Fibroblast of skin of left quadriceps (primary cell): Measurements from ENCODE around the gene DRC3.
"Not testable (repeated sequence)": the region's sequence is repeated elsewhere in the genome, so short reads cannot be mapped to it uniquely, and the experiment has no call there.

Experiments used
- DNase-seq, 2 experiments: peaks; one replicate each; pipeline ENCODE4 v3.0.0-alpha.2; 2013; ENCODE audit warnings: low read depth in 2 of 2

The DRC3 gene

GRCh38 chr17:17941015-17941414 lies 31.6 kb upstream of the DRC3 start:
- DNase-seq = no peak

DNA sequence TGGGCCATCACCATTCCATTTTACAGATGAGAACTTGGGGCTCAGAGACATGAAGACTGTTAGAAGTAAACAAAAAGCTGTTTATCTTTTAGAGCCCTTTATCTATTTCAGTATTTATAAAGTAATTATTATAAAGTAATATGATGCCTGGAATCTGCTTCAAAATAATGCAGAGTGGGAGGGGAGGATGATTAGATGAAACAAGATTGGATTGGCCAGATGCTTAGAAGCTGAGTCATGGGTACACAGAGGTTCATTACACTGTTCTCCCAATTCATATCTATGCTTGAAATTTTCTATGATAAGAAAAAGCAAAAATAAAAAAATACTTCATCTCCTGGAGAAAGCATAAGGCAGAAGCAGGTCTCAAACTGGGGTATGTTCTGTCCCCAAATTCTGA lies 29.8 kb upstream of the DRC3 start:
- DNase-seq = no peak

GRCh38 chr17:17943281-17943984 lies 29.2 kb upstream of the DRC3 start:
- no peak for DNase-seq

- no peak for DNase-seq
Observed at GRCh38 chr17:17944242-17944641, 28.4 kb upstream of the DRC3 start.

GRCh38 chr17:17944743-17945142 lies 27.9 kb upstream of the DRC3 start:
- no peak for DNase-seq

DNA sequence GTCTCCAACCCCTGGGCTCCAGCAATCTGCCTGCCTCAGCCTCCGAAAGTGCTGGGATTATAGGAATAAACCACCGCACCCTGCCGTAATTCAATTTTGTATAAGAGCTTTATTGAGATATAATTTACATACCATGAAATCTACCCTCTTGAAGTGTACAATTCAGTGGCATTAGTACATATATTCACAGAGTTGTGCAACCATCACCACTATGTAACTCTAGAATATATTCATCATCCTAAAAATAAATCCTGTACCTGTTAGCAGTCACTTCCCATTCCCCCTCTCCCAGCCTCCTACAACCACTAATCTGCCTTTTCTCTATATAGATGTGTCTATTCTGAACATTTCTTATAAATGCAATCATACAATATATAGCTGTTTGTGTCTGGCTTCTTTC lies 26.6 kb upstream of the DRC3 start:
- DNase-seq = no peak

DNA sequence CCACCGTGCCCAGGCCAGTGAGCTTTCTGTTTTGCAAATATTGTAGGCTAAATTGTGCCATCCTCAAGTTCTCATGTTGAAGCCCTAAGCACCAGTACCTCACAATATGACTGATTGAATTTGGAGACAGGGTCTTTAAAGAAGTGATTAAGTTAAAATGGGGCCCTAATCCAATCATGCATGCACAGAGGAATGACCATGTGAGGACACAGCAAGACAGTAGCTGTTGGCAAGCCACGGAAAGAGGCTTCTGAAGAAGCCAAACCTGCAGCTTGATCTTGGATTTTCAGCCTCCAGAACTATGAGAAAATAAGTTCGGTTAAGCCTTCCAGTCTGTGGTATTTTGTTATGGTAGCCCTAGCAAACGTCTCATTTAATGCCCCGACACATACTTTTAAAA lies 25.4 kb upstream of the DRC3 start:
- DNase-seq = no peak

DNA sequence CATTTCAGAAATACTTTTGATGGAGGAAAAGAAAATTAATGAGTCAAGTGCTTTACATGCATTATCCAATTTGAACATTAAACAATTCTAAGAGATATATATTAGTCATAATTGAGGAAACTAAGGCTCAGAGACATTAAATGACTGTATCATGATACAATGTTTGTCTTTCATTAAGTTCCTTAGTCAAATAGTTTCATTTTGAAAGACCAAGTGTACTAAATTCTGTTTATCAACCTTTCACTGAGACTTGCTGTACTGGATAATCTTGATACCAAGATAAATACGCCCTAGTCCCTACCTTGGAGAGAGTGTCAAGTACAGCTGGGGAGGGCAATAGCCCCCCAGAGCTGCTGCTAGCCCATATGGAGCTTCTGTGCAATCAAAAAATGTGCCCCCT lies 24.7 kb upstream of the DRC3 start:
- DNase-seq = no peak

GRCh38 chr17:17950347-17950746 lies 22.3 kb upstream of the DRC3 start:
- DNase-seq = no peak

DNA sequence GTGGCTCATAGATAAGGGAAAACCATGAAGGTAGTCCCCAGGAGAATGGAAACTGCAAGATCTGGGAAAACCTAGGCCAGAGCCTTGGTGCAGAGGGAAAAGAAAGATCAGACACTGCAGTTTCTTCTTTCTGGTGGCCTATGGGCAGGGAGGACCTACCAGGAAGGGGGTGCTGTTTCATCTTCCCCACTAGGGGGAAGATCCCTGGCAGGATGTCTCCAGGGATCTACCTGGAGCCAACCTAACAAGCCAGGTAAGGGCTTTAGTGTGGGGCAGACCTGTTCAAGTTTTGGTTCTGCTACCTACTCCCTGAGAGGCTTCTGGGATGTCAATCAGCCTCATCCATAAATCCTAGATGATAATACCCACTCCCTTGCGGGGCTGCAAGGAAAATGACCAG lies 21.9 kb upstream of the DRC3 start:
- no peak for DNase-seq

DNA sequence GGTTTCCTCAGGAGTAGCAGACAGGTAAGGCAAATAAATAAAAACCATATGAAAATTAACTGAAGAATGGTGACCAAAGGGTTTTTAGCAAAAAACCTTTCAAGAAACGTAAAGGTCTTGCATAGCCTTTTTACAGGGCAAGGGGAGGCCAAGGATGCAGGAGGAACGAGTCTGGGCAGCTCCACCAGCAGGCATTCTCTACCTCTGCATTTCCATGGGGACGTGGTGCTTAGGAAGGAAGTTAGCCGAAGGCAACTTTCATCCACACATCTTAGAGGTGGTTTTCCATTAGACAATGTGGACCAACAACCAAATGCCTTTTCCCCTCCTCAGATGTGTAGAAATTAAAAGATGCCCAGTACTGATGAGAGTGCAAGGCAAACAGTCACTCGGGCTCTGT lies 21.1 kb upstream of the DRC3 start:
- no peak for DNase-seq

- DNase-seq = no peak
Observed at GRCh38 chr17:17952691-17953090, 20.0 kb upstream of the DRC3 start.

GRCh38 chr17:17954079-17954478 lies 18.6 kb upstream of the DRC3 start:
- DNase-seq = no peak

DNA sequence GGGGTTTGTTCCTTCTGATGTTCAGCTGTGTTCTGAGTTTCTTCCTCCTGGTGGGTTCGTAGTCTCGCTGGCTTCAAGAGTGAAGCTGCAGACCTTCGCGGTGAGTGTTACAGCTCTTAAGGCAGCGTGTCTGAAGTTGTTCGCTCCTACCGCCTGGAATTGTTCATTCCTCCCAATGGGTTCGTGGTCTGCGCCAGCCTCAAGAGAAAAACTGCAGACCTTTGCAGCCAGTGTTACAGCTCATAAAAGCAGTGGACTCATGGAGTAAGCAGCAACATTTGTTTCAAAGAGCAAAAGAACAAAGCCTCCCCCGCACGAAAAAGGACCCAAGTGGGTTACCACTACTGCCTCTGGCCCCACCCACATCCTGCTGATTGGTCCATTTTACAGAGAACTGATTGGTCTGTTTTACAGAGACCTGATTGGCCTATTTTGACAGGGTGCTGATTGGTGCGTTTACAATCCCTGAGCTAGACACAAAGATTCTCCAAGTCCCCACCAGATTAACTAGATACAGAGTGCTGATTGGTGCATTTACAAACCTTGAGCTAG lies 16.8 kb upstream of the DRC3 start:
- not testable (repeated sequence) for DNase-seq

DNA sequence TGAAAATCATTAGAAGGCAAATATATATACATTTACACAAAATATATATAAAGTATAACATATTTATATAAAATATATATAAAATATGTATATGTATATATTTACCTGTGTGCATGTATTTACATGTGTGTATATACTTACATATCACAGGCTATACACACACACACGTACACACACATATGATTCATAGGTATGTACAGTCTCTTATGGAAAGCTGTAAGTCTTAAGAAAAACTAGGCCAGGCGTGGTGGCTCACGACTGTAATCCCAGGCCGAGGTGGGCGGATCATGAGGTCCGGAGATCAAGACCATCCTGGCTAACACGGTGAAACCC lies 15.1 kb upstream of the DRC3 start:
- no peak for DNase-seq

DNA sequence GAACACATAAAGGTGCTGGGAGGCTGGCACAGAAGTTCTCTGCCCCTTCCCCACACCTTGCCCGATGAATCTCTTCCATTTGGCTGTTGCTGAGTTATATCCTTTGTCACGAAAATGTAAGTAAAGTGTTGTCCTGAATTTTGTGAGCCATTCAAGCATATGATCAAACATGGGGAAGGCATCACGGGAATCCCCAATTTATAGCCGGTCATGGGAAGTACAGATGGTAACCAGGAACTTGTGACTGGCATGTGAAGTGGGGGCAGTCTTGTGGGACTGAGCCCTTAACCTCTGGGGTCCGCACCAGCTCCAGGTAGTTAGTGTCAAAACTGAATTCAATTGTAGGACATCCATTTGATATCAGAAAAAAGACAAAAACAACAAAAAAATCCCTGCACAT lies 13.7 kb upstream of the DRC3 start:
- DNase-seq = no peak

GRCh38 chr17:17959520-17960361 lies 12.9 kb upstream of the DRC3 start:
- DNase-seq = no peak

DNA sequence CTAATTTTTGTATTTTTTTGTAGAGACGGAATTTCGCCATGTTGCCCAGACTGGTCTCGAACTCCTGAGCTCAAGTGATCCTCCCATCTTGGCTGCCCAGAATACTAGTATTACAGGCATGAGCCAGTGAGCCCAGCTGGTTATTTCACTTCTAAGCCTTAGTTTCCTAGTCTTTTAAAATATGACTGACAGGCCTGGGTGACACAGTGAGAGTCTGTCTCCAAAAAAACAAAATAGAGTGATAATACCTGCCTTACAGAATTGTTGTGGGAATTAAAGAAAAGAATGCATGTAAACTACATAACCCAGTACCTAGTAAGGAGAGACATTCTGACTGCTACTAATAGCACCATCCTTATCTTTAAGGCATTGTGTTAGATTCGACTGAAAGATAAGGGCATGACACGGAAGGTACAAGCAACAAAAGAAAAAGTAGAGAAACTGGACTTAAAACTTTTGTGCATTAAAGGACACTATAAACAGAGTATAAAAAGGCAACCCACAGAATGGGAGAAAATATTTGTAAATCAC lies 12.1 kb upstream of the DRC3 start:
- DNase-seq = no peak

GRCh38 chr17:17963066-17963465 lies 9.6 kb upstream of the DRC3 start:
- no peak for DNase-seq

- no peak for DNase-seq
Observed at GRCh38 chr17:17963694-17964436, 8.8 kb upstream of the DRC3 start.

- DNase-seq = no peak
Observed at GRCh38 chr17:17964710-17965109, 8.0 kb upstream of the DRC3 start.

GRCh38 chr17:17965152-17965721 lies 7.4 kb upstream of the DRC3 start:
- DNase-seq = no peak
